Heart left ventricle (tissue), 16 donors: ENCODE measurements around the gene ARHGAP26. TPM values are rescaled to one million over a fixed set of nuclear protein-coding genes. Genes with fewer than 3 reads are reported as not detected.

Source experiments
- ATAC-seq, 4 donors: fragments of 200-7000 bp; cut with Tn5 transposase; one replicate each; pipeline ENCODE4 v1.9.1; 2020 to 2022; ENCODE audit warnings: moderate library complexity in 4 of 4, mild to moderate bottlenecking in 3 of 4, moderate number of reproducible peaks in 1 of 4
- DNase-seq, 5 donors: peaks; one replicate each; pipeline ENCODE4 v3.0.0-alpha.2; 2020
- H3K27ac ChIP-seq, 12 donors: fragments of 200-600 bp; sonication (generic) in 4 of 12; one replicate each; pipeline versions ENCODE4 v1.5.0 to v1.8.0; 2016 to 2022; ENCODE audit warnings: mild to moderate bottlenecking in 2 of 12
- H3K27me3 ChIP-seq, 9 donors: fragments of 200-600 bp; sonication (generic) in 2 of 9; one replicate each; pipeline versions ENCODE4 v1.5.1 to v1.8.0; 2016 to 2022; ENCODE audit warnings: mild to moderate bottlenecking in 3 of 9
- H3K36me3 ChIP-seq, 9 donors: fragments of 200-600 bp; sonication (generic) in 2 of 9; one replicate each; pipeline versions ENCODE4 v1.5.0 to v1.8.0; 2018 to 2022; ENCODE audit warnings: mild to moderate bottlenecking in 2 of 9
- H3K4me1 ChIP-seq, 12 donors: fragments of 200-600 bp; sonication (generic) in 4 of 12; one replicate each; pipeline versions ENCODE4 v1.5.0 to v1.8.0; 2016 to 2022; ENCODE audit warnings: mild to moderate bottlenecking in 3 of 12
- H3K4me3 ChIP-seq, 12 donors: fragments of 200-600 bp; sonication (generic) in 4 of 12; one replicate each; pipeline versions ENCODE4 v1.5.0 to v1.8.0; 2017 to 2022; ENCODE audit warnings: mild to moderate bottlenecking in 9 of 12, moderate library complexity in 4 of 12
- H3K9me3 ChIP-seq, 12 donors: fragments of 200-600 bp; sonication (generic) in 4 of 12; one replicate each; pipeline versions ENCODE4 v1.5.0 to v1.8.0; 2016 to 2022; ENCODE audit warnings: mild to moderate bottlenecking in 1 of 12
- CTCF ChIP-seq, 12 donors: fragments of 200-600 bp; sonication (generic) in 4 of 12; IDR thresholded peaks; one replicate each; pipeline versions ENCODE4 v1.5.0 to v1.8.0; 2018 to 2022; ENCODE audit warnings: antibody characterized with exemption in 12 of 12, mild to moderate bottlenecking in 5 of 12
- POLR2A ChIP-seq, 2 donors: fragments of 450-650 bp; IDR thresholded peaks; one replicate each; pipeline ENCODE4 v1.6.1; 2017; ENCODE audit warnings: antibody characterized with exemption in 2 of 2, mild to moderate bottlenecking in 2 of 2, moderate library complexity in 2 of 2
- WGBS, 4 donors: extraction: QIAGEN DNeasy Blood & Tissue Kit in 2 of 4; methylation state at CpG; one replicate each; pipeline versions ENCODE4 v1.1.5 to v1.1.7; 2013 to 2018; 5-methylcytosine and 5-hydroxymethylcytosine counted together
- intact Hi-C, 10 donors: fragments of 100-400 bp; cut with DNase I; formaldehyde crosslinking; loops; one replicate each; pipeline versions ENCODE4 v1.11.1 to v1.14.2; 2022
- polyA plus RNA-seq, 2 donors: library from polyadenylated mRNA; stranded (reverse); fragments of 200-250 nt; gene quantifications; one replicate each; pipeline ENCODE4 v1.2.3, GENCODE V29; 2013
- total RNA-seq, 9 donors: library from RNA; depleted of rRNA in 2 of 9; stranded (reverse); fragments of >200 nt in 2 of 9; fragmentation: NEBNext Ultra II Directional in 3 of 9; extraction: Animal tissue kit (Norgen Biotek cat#: 25700) in 3 of 9; gene quantifications; one replicate each; pipeline versions ENCODE4 v1.1.0 to v1.2.4, GENCODE V29; 2016 to 2023
- donor health status: ischemic (EF 13 %, LVEDD 7.1; RV severe dilation, severe dysfunction).
- donor health status: healthy with polysubstance abuse.
- donor health status: DM: no; HTN: yes; CAD: no.
- donor health status: DM: no; HTN: no; CAD: no.
- donor health status: ischemic (EF 25% LVEDD 6.9; RV normal size, moderate dysfunction).
- donor health status: ischemic (EF 25% LVEDD 5.7; RV mildly dilated, moderate dysfunction).
- donor health status: healthy.
- donor health status: DM: yes; HTN: yes; CAD: no.
- donor health status: ischemic (EF 35%, LVEDD 5.7; RV mildly dilated, moderate dysfunction).
- donor health status: nonischemic (EF 11% LVEDD 7.7; RV severe dilation, severe dysfunction).
- donor health status: DM: yes; HTN: yes; CAD: no.
- donor health status: PGD.
- donor health status: ischemic (EF 29% LVEDD 5.4; RV normal size, mild dysfunction).
- donor health status: nonischemic (EF 23%, LVEDD 6.1; RV moderate dilation, normal function).

The ARHGAP26 gene
- total and polyA plus RNA-seq, 11 donors = 11.9 to 52.1 (median 33.7) TPM

GRCh38 chr5:142784401-142784955 is 14.3 kb downstream of the ARHGAP26 start:
- no peak for TF ChIP-seq CTCF (IDR thresholded peaks at IDR 0.05)
- TF ChIP-seq POLR2A (IDR thresholded peaks at IDR 0.05) = no peak
- intact Hi-C loops = loop anchor here in 3 of 10 donors (5.0 kb wide), 2 partner anchors 33 to 43 kb away; no protein-coding TSS in a partner anchor
- no peaks in the 10 kb centered on the region for H3K27me3 ChIP-seq
- H3K9me3 ChIP-seq = no peaks in the 10 kb centered on the region
- no peak for DNase-seq
- peak overlapping the region; percentile 29 to 87 (median 76) for H3K27ac ChIP-seq
- peaks cover 0 to 88% (median 62%) of the 10 kb centered on the region in 12 donors for H3K4me1 ChIP-seq
- no peak for ATAC-seq
- H3K4me3 ChIP-seq = peak overlapping the region in 3 of 12 donors; percentile 11 to 33 (median 25)
- WGBS, 4 donors = 75 to 81% (median 76%) methylated on average over 7 of the region's 7 CpGs
- no peaks in the 10 kb centered on the region for H3K36me3 ChIP-seq

- no peaks in the 10 kb centered on the region for H3K36me3 ChIP-seq
- H3K27me3 ChIP-seq = no peaks in the 10 kb centered on the region
- H3K9me3 ChIP-seq = no peaks in the 10 kb centered on the region
- ATAC-seq (no peak), DNase-seq (no peak)
- H3K27ac ChIP-seq = peak overlapping the region in 3 of 12 donors; percentile 1 to 28 (median 9)
- TF ChIP-seq POLR2A (IDR thresholded peaks at IDR 0.05) = no peak
- no peak for TF ChIP-seq CTCF (IDR thresholded peaks at IDR 0.05)
- H3K4me1 ChIP-seq = peaks cover 0 to 82% (median 58%) of the 10 kb centered on the region in 12 donors
- 77 to 89% (median 80%) methylated on average over 5 of the region's 5 CpGs for WGBS, 4 donors
- intact Hi-C loops = no loop called here
- no peak overlapping the region for H3K4me3 ChIP-seq
Observed at GRCh38 chr5:142785206-142785605, 15.0 kb downstream of the ARHGAP26 start.

GRCh38 chr5:142789206-142789605 is 19.0 kb downstream of the ARHGAP26 start:
- Histone ChIP-seq H3K4me1 (peaks cover 0 to 60% (median 35%) of the 10 kb centered on the region in 12 donors), H3K4me3 (no peak overlapping the region), H3K9me3 (no peaks in the 10 kb centered on the region), H3K27ac (no peak overlapping the region), H3K27me3 (no peaks in the 10 kb centered on the region), H3K36me3 (no peaks in the 10 kb centered on the region)
- intact Hi-C loops = no loop called here
- TF ChIP-seq CTCF (IDR thresholded peaks at IDR 0.05) = no peak
- no peak for TF ChIP-seq POLR2A (IDR thresholded peaks at IDR 0.05)
- DNase-seq = no peak
- ATAC-seq = no peak
- WGBS, 4 donors = 24 to 54% (median 30%) methylated on average over 1 of the region's 1 CpG

- Histone ChIP-seq H3K36me3 (no peaks in the 10 kb centered on the region), H3K9me3 (no peaks in the 10 kb centered on the region), H3K4me3 (no peak overlapping the region), H3K27me3 (no peaks in the 10 kb centered on the region), H3K4me1 (peaks cover 0 to 61% (median 35%) of the 10 kb centered on the region in 12 donors), H3K27ac (no peak overlapping the region)
- intact Hi-C loops = no loop called here
- no peak for TF ChIP-seq POLR2A (IDR thresholded peaks at IDR 0.05)
- no peak for TF ChIP-seq CTCF (IDR thresholded peaks at IDR 0.05)
- 63 to 71% (median 70%) methylated on average over 7 of the region's 7 CpGs for WGBS, 4 donors
- DNase-seq (no peak), ATAC-seq (no peak)
Observed at GRCh38 chr5:142792012-142792864, 22.1 kb downstream of the ARHGAP26 start.
